ENCODE data around the gene PMFBP1. TPM values are rescaled to one million over a fixed set of nuclear protein-coding genes. Genes with fewer than 3 reads are reported as not detected.

The PMFBP1 gene
- total RNA-seq, 1 donor from 2014 or later: not detected

GRCh38 chr16:72189865-72190371 lies 18.0 kb upstream of the PMFBP1 start:
- intact Hi-C loops (cut with micrococcal nuclease): no loop called here
- DNase-seq (no peak), ATAC-seq (no peak)

GRCh38 chr16:72188541-72188940 lies 16.6 kb upstream of the PMFBP1 start:
- DNase-seq (no peak), ATAC-seq (no peak)
- intact Hi-C loops (cut with micrococcal nuclease): no loop called here

- ATAC-seq (no peak), DNase-seq (no peak)
- intact Hi-C loops (cut with micrococcal nuclease): no loop called here
These were observed 15.6 kb upstream of the PMFBP1 start for GRCh38 chr16:72187551-72187950.

- DNase-seq: no peak
- intact Hi-C loops (cut with micrococcal nuclease): no loop called here
- ATAC-seq: no peak
These were observed 11.0 kb upstream of the PMFBP1 start for GRCh38 chr16:72182976-72183375.

- DNase-seq: no peak
- no peak for ATAC-seq
- intact Hi-C loops (cut with micrococcal nuclease): no loop called here
These were observed 7.4 kb upstream of the PMFBP1 start for GRCh38 chr16:72179204-72179970.

GRCh38 chr16:72174726-72175125 lies 2.8 kb upstream of the PMFBP1 start:
- intact Hi-C loops (cut with micrococcal nuclease): no loop called here
- ATAC-seq (no peak), DNase-seq (no peak)

- intact Hi-C loops (cut with micrococcal nuclease): no loop called here
- DNase-seq (no peak), ATAC-seq (no peak)
These were observed 2.0 kb upstream of the PMFBP1 start for GRCh38 chr16:72173997-72174396.

GRCh38 chr16:72171236-72171635 lies 719 bp downstream of the PMFBP1 start:
- DNase-seq (no peak), ATAC-seq (no peak)
- intact Hi-C loops (cut with micrococcal nuclease): no loop called here

- intact Hi-C loops (cut with micrococcal nuclease): no loop called here
- DNase-seq (no peak), ATAC-seq (no peak)
These were observed 2.2 kb downstream of the PMFBP1 start for GRCh38 chr16:72169708-72170107.

- no peak for ATAC-seq
- intact Hi-C loops (cut with micrococcal nuclease): no loop called here
- DNase-seq: no peak
These were observed 3.6 kb downstream of the PMFBP1 start for GRCh38 chr16:72168365-72168764.

- no peak for DNase-seq
- ATAC-seq: no peak
- intact Hi-C loops (cut with micrococcal nuclease): no loop called here
These were observed 4.9 kb downstream of the PMFBP1 start for GRCh38 chr16:72166954-72167561.

GRCh38 chr16:72166151-72166550 lies 5.8 kb downstream of the PMFBP1 start:
- ATAC-seq (no peak), DNase-seq (no peak)
- intact Hi-C loops (cut with micrococcal nuclease): no loop called here

- no peak for DNase-seq
- intact Hi-C loops (cut with micrococcal nuclease): no loop called here
- ATAC-seq: no peak
These were observed 7.3 kb downstream of the PMFBP1 start for GRCh38 chr16:72164691-72165090.

- no peak for ATAC-seq
- intact Hi-C loops (cut with micrococcal nuclease): no loop called here
- DNase-seq: no peak
These were observed 9.8 kb downstream of the PMFBP1 start for GRCh38 chr16:72162105-72162692.

GRCh38 chr16:72159801-72160200 lies 12.2 kb downstream of the PMFBP1 start:
- intact Hi-C loops (cut with micrococcal nuclease): no loop called here
- ATAC-seq (no peak), DNase-seq (no peak)

- ATAC-seq (no peak), DNase-seq (no peak)
- intact Hi-C loops (cut with micrococcal nuclease): no loop called here
These were observed 12.6 kb downstream of the PMFBP1 start for GRCh38 chr16:72159386-72159785.

GRCh38 chr16:72149676-72150464 lies 22.1 kb downstream of the PMFBP1 start:
- no peak for DNase-seq
- no peak for ATAC-seq
- intact Hi-C loops (cut with micrococcal nuclease): no loop called here

GRCh38 chr16:72142476-72142875 lies 29.5 kb downstream of the PMFBP1 start:
- intact Hi-C loops (cut with micrococcal nuclease): no loop called here
- ATAC-seq (no peak), DNase-seq (no peak)

GRCh38 chr16:72139908-72140307 lies 32.0 kb downstream of the PMFBP1 start:
- ATAC-seq (no peak), DNase-seq (no peak)
- intact Hi-C loops (cut with micrococcal nuclease): no loop called here

GRCh38 chr16:72138064-72138572 lies 33.8 kb downstream of the PMFBP1 start:
- DNase-seq (no peak), ATAC-seq (no peak)
- intact Hi-C loops (cut with micrococcal nuclease): no loop called here

Measured in left ventricle myocardium superior (tissue), 1 donor.